GM08714 (cell line): Measurements from ENCODE around the gene APOL3.
"Not testable (repeated sequence)": the region's sequence is repeated elsewhere in the genome, so short reads cannot be mapped to it uniquely, and the experiment has no call there.

ENCODE experiments used
- H3K4me3 ChIP-seq: fragments of 200-500 bp; sonication (Bioruptor generic); 2 replicates; pipeline ENCODE4 v1.5.1; 2014; ENCODE audit warnings: mild to moderate bottlenecking, low read length, inconsistent platforms
- ZNF274 ChIP-seq: IDR thresholded peaks from 2 replicates; pipeline ENCODE4 v1.6.1; 2012; ENCODE audit warnings: mild to moderate bottlenecking, low read depth, low read length

The APOL3 gene

DNA sequence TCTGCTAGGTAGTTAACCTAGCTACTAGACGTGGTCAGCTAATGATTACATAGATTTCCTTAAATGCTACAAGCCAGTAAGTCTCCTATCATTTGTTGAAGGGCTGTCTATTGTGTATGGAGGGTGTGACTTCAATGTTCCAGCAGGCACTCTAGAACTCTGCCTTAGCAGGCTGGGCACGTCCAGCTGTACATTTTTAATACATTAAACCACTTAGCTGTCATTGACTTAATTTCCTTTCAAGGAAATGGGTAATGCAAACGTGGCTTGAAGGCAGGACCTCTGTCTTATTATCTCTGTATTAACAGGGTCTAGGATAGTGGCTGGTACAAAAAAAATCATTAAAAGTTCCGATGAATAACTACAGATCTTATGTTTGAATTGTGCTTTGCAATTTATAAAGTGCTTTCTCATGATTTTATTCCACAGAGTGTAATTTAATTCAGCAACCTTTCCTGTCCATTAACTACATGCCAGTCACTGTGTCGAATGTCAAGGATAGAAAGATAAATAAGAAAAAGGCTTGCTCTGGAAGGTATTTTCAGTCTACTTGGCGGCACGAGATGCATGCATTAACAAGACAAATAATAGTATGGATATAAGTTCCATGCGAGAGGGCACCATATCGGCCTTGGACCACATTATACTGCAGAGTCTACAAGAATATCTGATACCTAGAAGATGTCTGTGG, 60.3 kb downstream of the APOL3 start:
- H3K4me3 ChIP-seq, result no peak overlapping the region
- TF ChIP-seq ZNF274, result no peak

DNA sequence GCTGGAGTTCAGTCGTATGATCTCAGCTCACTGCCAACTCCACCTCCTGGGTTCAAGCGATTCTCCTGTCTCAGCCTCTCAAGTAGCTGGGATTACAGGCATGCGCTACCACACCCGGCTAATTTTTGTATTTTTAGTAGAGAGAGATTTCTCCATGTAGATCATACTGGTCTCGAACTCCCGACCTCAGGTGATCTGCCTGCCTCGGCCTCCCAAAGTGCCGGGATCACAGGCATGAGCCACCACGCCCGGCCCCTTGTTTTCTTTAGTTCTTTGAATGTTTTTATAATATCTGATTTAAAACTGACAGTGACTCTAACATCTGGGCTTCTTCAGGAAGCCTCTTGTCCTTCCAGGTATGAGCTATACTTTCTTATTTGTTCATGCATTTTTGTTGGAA, 61.0 kb downstream of the APOL3 start:
- not testable (repeated sequence) for H3K4me3 ChIP-seq

DNA sequence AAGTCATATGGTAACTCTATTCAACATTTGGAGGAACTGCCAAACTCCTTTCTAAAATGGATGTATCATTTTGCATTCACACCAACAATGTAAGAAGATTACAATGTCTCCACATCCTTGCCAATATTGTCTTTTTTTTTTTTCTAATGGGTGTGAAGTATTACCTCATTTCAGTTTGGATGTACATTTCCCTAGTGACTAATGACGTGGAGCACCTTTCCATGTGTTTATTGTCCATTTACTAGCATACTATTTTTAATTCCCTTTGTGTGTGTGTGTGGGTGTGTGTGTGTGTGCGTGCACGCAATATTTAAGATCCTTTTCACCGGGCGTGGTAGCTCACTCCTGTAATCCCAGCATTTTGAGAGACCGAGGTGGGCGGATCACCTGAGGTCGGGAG, 62.7 kb downstream of the APOL3 start:
- no peak for TF ChIP-seq ZNF274
- no peak overlapping the region for H3K4me3 ChIP-seq

DNA sequence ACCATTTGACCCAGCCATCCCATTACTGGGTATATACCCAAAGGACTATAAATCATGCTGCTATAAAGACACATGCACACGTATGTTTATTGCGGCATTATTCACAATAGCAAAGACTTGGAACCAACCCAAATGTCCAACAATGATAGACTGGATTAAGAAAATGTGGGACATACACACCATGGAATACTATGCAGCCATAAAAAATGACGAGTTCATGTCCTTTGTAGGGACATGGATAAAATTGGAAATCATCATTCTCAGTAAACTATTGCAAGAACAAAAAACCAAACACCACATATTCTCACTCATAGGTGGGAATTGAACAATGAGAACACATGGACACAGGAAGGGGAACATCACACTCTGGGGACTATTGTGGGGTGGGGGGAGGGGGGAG, 69.8 kb downstream of the APOL3 start:
- not testable (repeated sequence) for H3K4me3 ChIP-seq
